NCI-H460 (cell line): Measurements from ENCODE around the gene IPO9. TPM values are rescaled to one million over a fixed set of nuclear protein-coding genes. Genes with fewer than 3 reads are reported as not detected.
"Not testable (repeated sequence)": the region's sequence is repeated elsewhere in the genome, so short reads cannot be mapped to it uniquely, and the experiment has no call there.

ENCODE experiments used
- DNase-seq: peaks from one replicate; pipeline ENCODE4 v3.0.0-alpha.2; 2016; ENCODE audit warnings: low read depth; ENCODE audit errors: extremely low read depth
- total RNA-seq: library from RNA; depleted of rRNA; stranded (reverse); fragments of >200 nt; shearing (Covaris generic); gene quantifications from 2 replicates; pipeline ENCODE4 v1.2.3, GENCODE V29; 2014

IPO9 gene
- total RNA-seq, 1 experiment from 2014 or later: 27.6 TPM

- no peak for DNase-seq
Measured at GRCh38 chr1:201808633-201808990, 20.3 kb upstream of the IPO9 start.

GRCh38 chr1:201809876-201810275 lies 19.1 kb upstream of the IPO9 start:
- no peak for DNase-seq

- DNase-seq: no peak
Measured at GRCh38 chr1:201810466-201811216, 18.3 kb upstream of the IPO9 start.

- no peak for DNase-seq
Measured at GRCh38 chr1:201813226-201813625, 15.7 kb upstream of the IPO9 start.

- DNase-seq: no peak
Measured at GRCh38 chr1:201816309-201816854, 12.6 kb upstream of the IPO9 start.

- DNase-seq: no peak
Measured at GRCh38 chr1:201818971-201819750, 9.8 kb upstream of the IPO9 start.

- DNase-seq: no peak
Measured at GRCh38 chr1:201820413-201820812, 8.5 kb upstream of the IPO9 start.

GRCh38 chr1:201825245-201825644 lies 3.7 kb upstream of the IPO9 start:
- DNase-seq: no peak

GRCh38 chr1:201826830-201827229 lies 2.1 kb upstream of the IPO9 start:
- DNase-seq: no peak

DNA sequence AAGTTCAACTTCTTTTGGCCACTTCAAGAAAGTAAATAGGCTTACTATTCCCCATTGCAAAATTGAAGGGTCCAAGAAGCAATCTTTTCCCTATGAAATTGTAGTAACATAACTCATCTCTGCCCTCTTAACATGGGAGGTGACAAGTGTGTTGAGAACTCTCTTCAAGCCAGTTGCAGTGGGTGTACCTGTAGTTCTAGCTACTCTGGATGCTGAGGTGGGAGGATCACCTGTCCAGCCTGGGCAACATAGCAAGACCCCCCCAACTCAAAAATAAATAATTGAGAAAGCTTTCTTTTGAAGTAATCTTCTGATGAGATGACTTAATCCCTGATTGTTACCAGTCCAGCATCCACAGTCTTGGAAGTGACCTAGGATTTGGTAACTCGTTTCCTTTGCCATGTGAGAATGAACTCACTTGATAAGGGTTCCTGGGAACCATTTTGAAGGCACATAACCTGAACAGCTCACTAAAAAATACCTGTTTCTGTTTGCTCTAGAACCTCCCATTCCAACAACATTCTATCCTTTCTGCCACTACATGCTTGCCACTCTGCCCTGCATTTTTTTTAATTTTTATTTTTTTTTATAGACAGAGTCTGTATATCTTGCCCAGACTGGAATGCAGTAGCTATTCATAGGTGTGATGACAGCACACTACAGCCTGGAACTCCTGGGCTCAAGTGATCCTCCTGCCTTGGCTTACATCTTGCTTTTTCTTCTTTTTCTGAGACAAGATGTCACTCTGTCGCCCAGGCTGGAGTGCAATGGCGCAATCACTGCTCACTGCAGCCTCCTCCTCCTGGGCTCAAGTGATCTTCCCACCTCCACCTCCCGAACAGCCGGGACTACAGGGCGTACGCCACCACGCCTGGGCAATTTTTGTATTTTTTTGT lies 1.4 kb upstream of the IPO9 start:
- DNase-seq: no peak

GRCh38 chr1:201828217-201828819 lies 639 bp upstream of the IPO9 start:
- DNase-seq: no peak

GRCh38 chr1:201831371-201831770 lies 2.4 kb downstream of the IPO9 start:
- DNase-seq: no peak

DNA sequence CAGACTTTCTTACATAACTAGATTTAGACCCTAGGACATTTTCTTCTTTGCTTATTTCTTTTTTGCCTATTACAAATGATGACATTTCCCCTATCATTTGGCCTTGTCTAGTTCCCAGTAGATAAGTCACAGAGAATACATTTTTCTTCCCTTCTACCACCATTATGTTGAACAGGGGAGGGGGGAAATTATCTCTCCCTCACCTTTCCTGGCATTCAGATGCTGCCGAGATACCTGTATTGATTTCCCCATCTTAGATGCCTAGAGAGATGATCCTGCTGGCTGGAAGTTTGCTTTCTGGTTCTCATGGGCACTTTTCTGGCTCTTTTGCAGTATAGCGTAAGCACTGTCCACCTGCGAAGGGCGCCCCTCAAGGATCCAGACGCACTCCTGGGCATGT lies 5.7 kb downstream of the IPO9 start:
- no peak for DNase-seq

DNA sequence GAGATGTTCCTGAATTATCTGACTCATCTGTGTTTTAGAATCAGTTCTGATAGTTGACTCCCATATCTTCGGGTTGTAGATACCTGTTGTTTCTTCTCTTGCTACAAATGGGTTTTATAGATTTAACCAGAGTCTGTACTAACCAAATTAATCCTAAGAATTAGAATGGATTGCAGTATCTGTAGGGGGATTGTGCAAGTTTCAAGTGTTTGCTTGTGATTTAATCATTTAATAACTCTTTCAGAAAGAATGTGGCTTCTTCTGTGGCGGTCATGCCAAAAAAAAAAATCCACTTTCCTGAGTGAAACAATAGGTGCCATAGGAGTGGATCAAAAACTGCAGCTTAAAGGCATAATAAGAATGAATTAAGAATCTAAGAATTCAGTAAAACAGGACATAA lies 9.4 kb downstream of the IPO9 start:
- DNase-seq: no peak

DNA sequence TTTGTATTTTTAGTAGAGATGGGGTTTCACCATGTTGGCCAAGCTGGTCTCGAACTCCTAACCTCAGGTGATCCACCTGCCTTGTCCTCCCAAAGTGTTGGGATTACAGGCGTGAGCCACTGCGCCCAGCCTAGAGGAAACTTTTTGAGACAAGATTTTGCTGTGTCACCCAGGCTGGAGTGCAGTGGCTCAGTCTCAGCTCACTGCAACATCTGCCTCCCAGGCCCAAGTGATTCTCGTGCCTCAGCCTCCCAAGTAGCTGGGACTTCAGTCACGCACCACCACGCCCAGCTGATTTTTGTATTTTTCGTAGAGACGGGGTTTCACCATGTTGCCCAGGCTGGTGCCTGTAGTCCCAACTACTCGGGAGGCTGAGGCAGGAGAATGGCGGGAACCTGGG lies 10.1 kb downstream of the IPO9 start:
- not testable (repeated sequence) for DNase-seq

GRCh38 chr1:201840055-201840454 lies 11.1 kb downstream of the IPO9 start:
- DNase-seq: no peak

- no peak for DNase-seq
Measured at GRCh38 chr1:201840490-201840889, 11.5 kb downstream of the IPO9 start.

DNA sequence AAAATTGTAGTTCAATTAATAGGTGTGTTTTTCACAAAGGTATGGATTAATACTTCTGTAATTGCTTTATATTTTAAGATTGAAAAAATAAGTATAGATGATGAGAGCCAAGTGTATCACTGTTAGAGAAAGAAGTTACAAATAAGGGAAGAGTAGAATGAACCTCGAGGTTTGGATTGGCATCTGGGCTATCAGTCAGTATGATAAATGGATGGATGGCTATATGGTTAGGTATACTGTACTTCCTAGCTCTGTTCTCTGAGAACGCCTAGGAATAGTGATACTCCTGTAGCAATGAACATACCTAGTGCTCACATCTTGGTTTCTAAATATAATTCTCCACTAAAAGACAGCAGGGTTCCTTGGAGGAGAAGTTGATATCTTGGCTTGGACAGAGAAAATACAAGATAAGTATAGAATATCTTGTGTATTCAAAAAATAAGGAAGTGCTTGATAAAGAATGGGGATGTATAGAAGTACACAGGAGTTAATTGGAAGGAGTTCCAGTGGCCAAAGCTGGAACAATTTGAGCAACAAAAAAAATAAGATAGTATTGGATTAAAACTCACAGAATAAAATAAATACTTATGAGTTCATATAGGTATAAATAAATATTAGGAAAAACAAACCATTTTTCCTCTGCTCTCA lies 12.4 kb downstream of the IPO9 start:
- no peak for DNase-seq

- no peak for DNase-seq
Measured at GRCh38 chr1:201842472-201843027, 13.6 kb downstream of the IPO9 start.
